ENCODE results near the gene NOS1AP.

The NOS1AP gene

DNA sequence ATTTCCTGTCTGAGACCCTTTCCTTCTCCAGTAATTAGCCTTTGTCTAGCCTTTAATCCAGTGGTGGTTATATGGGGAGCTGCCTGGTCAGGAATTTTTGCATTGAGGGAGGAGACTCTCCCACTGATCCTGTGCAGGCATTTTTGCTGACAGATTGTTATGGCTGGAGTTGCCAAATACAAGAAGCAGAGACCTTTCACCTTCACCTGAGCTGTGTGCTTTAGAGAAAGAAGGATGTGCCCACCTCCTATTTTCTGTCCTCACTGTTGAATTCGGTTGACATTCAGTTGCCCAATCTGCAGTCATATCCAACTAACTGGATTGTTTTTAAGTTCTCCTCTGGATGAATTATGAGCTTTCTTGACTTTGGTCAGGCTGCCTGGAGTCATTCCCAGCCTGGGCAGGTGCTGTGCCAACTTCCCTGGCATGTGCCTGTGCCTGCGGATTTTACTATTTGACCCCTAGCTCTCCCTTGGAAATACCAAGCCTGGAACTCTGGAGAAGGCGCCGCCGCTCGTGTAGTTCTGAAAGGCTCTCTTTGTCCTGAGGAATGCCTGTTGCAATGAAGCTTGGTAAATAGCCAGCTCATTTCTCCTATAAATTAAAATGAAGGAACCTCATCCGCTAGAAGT, 143.9 kb downstream of the NOS1AP start:
- Histone ChIP-seq H3K36me3 (ENCODE audit: insufficient read depth, low read length) (no peaks in the 10 kb centered on the region), H3K9me2 (ENCODE audit: low read depth, low read length) (no peaks in the 10 kb centered on the region), H3K27ac (ENCODE audit: low read depth, low read length, poor library complexity, severe bottlenecking) (no peak overlapping the region), H2AFZ (ENCODE audit: low read length) (no peak overlapping the region), H3K4me3 (ENCODE audit: low read depth, low read length, poor library complexity, severe bottlenecking) (no peak overlapping the region), H3F3A (ENCODE audit: insufficient read depth, low read length) (no peaks in the 10 kb centered on the region), H3K9ac (ENCODE audit: low read length) (no peak overlapping the region), H3K27me3 (ENCODE audit: insufficient read depth, low read length) (no peaks in the 10 kb centered on the region), H3K4me2 (ENCODE audit: low read length) (no peak overlapping the region), H3K79me2 (ENCODE audit: insufficient read depth, low read length) (no peaks in the 10 kb centered on the region), H3K9me3 (ENCODE audit: low read length) (no peaks in the 10 kb centered on the region), H4K20me1 (ENCODE audit: insufficient read depth, low read length) (no peaks in the 10 kb centered on the region), H3K4me1 (ENCODE audit: insufficient read depth, low read length, severe bottlenecking) (no peaks in the 10 kb centered on the region)
- TF ChIP-seq EZH2 (IDR thresholded peaks at IDR 0.05; ENCODE audit: borderline replicate concordance, low read length): no peak
- TF ChIP-seq, protein P1, sequence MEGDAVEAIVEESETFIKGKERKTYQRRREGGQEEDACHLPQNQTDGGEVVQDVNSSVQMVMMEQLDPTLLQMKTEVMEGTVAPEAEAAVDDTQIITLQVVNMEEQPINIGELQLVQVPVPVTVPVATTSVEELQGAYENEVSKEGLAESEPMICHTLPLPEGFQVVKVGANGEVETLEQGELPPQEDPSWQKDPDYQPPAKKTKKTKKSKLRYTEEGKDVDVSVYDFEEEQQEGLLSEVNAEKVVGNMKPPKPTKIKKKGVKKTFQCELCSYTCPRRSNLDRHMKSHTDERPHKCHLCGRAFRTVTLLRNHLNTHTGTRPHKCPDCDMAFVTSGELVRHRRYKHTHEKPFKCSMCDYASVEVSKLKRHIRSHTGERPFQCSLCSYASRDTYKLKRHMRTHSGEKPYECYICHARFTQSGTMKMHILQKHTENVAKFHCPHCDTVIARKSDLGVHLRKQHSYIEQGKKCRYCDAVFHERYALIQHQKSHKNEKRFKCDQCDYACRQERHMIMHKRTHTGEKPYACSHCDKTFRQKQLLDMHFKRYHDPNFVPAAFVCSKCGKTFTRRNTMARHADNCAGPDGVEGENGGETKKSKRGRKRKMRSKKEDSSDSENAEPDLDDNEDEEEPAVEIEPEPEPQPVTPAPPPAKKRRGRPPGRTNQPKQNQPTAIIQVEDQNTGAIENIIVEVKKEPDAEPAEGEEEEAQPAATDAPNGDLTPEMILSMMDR (IDR thresholded peaks at IDR 0.05; ENCODE audit: low read length): no peak

DNA sequence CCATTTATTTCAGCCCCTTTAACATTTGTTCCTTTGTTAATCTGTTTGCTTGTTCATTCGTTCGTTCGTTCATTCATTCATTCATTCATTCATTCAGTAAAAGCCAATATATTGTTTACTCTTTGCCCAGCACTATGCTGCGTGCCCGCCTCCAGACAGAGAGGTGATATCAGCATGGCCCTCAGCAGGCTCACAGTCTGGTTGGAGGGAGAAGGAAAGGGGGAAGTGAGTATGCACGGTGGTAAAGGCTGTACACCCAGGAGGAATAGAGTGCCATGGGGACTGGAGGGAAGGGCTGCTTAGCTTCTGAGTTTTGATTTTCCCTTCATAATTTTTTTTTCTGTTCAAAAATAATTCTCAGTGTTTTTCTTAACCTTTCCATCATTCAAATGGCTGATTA, 144.7 kb downstream of the NOS1AP start:
- no peak overlapping the region for H3K27ac ChIP-seq (ENCODE audit: low read depth, low read length, poor library complexity, severe bottlenecking)
- no peaks in the 10 kb centered on the region for H3K27me3 ChIP-seq (ENCODE audit: insufficient read depth, low read length)
- H3K4me1 ChIP-seq (ENCODE audit: insufficient read depth, low read length, severe bottlenecking): no peaks in the 10 kb centered on the region
- TF ChIP-seq, protein P1 (IDR thresholded peaks at IDR 0.05; ENCODE audit: low read length): no peak
- TF ChIP-seq EZH2 (IDR thresholded peaks at IDR 0.05; ENCODE audit: borderline replicate concordance, low read length): no peak
- H3K4me2 ChIP-seq (ENCODE audit: low read length): no peak overlapping the region
- H2AFZ ChIP-seq (ENCODE audit: low read length): no peak overlapping the region
- no peak overlapping the region for H3K9ac ChIP-seq (ENCODE audit: low read length)
- H3K79me2 ChIP-seq (ENCODE audit: insufficient read depth, low read length): no peaks in the 10 kb centered on the region
- no peaks in the 10 kb centered on the region for H3K9me2 ChIP-seq (ENCODE audit: low read depth, low read length)
- no peaks in the 10 kb centered on the region for H3K9me3 ChIP-seq (ENCODE audit: low read length)
- H4K20me1 ChIP-seq (ENCODE audit: insufficient read depth, low read length): no peaks in the 10 kb centered on the region
- H3K36me3 ChIP-seq (ENCODE audit: insufficient read depth, low read length): no peaks in the 10 kb centered on the region
- no peaks in the 10 kb centered on the region for H3F3A ChIP-seq (ENCODE audit: insufficient read depth, low read length)
- no peak overlapping the region for H3K4me3 ChIP-seq (ENCODE audit: low read depth, low read length, poor library complexity, severe bottlenecking)

DNA sequence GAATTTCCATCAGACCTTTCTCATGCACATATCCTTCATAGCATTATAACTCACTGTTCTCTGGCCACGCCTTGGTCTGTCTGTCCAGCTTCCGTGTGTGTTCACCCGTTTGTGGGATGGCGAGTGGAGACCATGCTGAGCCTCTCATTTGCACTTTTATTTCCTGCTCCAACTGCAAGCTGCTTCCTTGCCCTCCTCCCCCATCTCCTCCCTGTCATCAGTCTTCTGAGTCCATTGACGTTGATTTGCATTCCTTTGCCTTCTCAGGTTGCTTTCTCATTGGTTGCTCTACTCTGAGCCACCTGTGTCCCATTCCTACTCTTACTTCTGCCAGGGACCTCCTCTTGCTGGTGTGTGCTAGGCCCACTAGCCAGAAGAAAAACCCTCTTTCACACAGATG, 146.4 kb downstream of the NOS1AP start:
- H3K4me3 ChIP-seq (ENCODE audit: low read depth, low read length, poor library complexity, severe bottlenecking): no peak overlapping the region
- no peak overlapping the region for H3K9ac ChIP-seq (ENCODE audit: low read length)
- no peaks in the 10 kb centered on the region for H3K4me1 ChIP-seq (ENCODE audit: insufficient read depth, low read length, severe bottlenecking)
- H3K27me3 ChIP-seq (ENCODE audit: insufficient read depth, low read length): no peaks in the 10 kb centered on the region
- TF ChIP-seq EZH2 (IDR thresholded peaks at IDR 0.05; ENCODE audit: borderline replicate concordance, low read length): no peak
- TF ChIP-seq, protein P1 (IDR thresholded peaks at IDR 0.05; ENCODE audit: low read length): no peak
- H4K20me1 ChIP-seq (ENCODE audit: insufficient read depth, low read length): no peaks in the 10 kb centered on the region
- no peaks in the 10 kb centered on the region for H3K36me3 ChIP-seq (ENCODE audit: insufficient read depth, low read length)
- H3F3A ChIP-seq (ENCODE audit: insufficient read depth, low read length): no peaks in the 10 kb centered on the region
- H3K27ac ChIP-seq (ENCODE audit: low read depth, low read length, poor library complexity, severe bottlenecking): no peak overlapping the region
- no peaks in the 10 kb centered on the region for H3K9me2 ChIP-seq (ENCODE audit: low read depth, low read length)
- H3K9me3 ChIP-seq (ENCODE audit: low read length): no peaks in the 10 kb centered on the region
- H3K79me2 ChIP-seq (ENCODE audit: insufficient read depth, low read length): no peaks in the 10 kb centered on the region
- no peak overlapping the region for H3K4me2 ChIP-seq (ENCODE audit: low read length)
- no peak overlapping the region for H2AFZ ChIP-seq (ENCODE audit: low read length)

Measured in OCI-LY1 (cell line).